Testis (tissue), 5 donors: Measurements from ENCODE around the gene NUBP1. TPM values are rescaled to one million over a fixed set of nuclear protein-coding genes. Genes with fewer than 3 reads are reported as not detected.

Source experiments
- DNase-seq: peaks from one replicate; pipeline ENCODE4 v3.0.0-alpha.2; 2019
- H3K27ac ChIP-seq, 2 donors: fragments of 200-600 bp; sonication (generic); one replicate each; pipeline ENCODE4 v1.5.1; 2019
- H3K27me3 ChIP-seq: fragments of 200-600 bp; sonication (generic); one replicate; pipeline ENCODE4 v1.5.1; 2019
- H3K36me3 ChIP-seq: fragments of 200-600 bp; sonication (generic); one replicate; pipeline ENCODE4 v1.5.1; 2017; ENCODE audit warnings: low read depth; ENCODE audit errors: missing control alignments
- H3K4me1 ChIP-seq: fragments of 200-600 bp; sonication (generic); one replicate; pipeline ENCODE4 v1.5.1; 2019
- H3K4me3 ChIP-seq, 2 donors: fragments of 200-600 bp; sonication (generic); one replicate each; pipeline ENCODE4 v1.5.1; 2017 to 2019
- H3K9me3 ChIP-seq: fragments of 200-600 bp; sonication (generic); one replicate; pipeline ENCODE4 v1.5.1; 2017
- POLR2A ChIP-seq: fragments of 450-650 bp; IDR thresholded peaks from one replicate; pipeline ENCODE4 v1.6.1; 2017; ENCODE audit warnings: antibody characterized with exemption, mild to moderate bottlenecking, moderate library complexity
- WGBS, 2 donors: methylation state at CpG; one replicate each; pipeline ENCODE4 v1.1.5; 2018; 5-methylcytosine and 5-hydroxymethylcytosine counted together
- intact Hi-C: fragments of 100-400 bp; cut with DNase I; formaldehyde crosslinking; loops from one replicate; pipeline ENCODE4 v1.15.1; 2023; ENCODE audit warnings: low total_unique reads
- long read RNA-seq, 2 donors: transcript quantifications; one replicate each; lab custom pipeline, GENCODE V29; 2026
- polyA plus RNA-seq: library from polyadenylated mRNA; stranded (reverse); fragments of 350-450 nt; fragmentation: Illumina TruSeq; extraction: RNeasy Lipid Tissue Mini Kit (QIAGEN cat#74804); gene quantifications from one replicate; pipeline ENCODE4 v1.2.3, GENCODE V29; 2014; ENCODE audit warnings: low read depth, low replicate concordance; ENCODE audit not compliant: insufficient read depth
- total RNA-seq, 2 donors: library from RNA; depleted of rRNA; stranded (reverse); fragments of >200 nt; gene quantifications; one replicate each; pipeline ENCODE4 v1.2.3, GENCODE V29; 2016
- TF ChIP-seq, protein P1 (sequence below), 3 experiments: fragments of 450-650 bp in 2 of 3; fragments of 200-600 bp in 1 of 3; sonication (generic) in 1 of 3; IDR thresholded peaks; one replicate each; pipeline ENCODE4 v1.5.1; 2016 to 2019; ENCODE audit warnings: antibody characterized with exemption in 3 of 3, mild to moderate bottlenecking in 2 of 3, moderate library complexity in 1 of 3

The NUBP1 gene
- 10 to 100 TPM; 23.0 to 33.9 TPM for total RNA-seq
- polyA plus RNA-seq = 41.1 TPM
- long read RNA-seq, donor 1, transcript NUBP1-201 (11 exons, 1,228 nt) = major isoform, 10 of 40 reads
- long read RNA-seq, donor 1, partial matches to known transcripts = 20 of 40 reads
- long read RNA-seq, donor 1, other reads (novel, unspliced or antisense) = 10 of 40 reads
- long read RNA-seq, donor 2, partial matches to known transcripts = 0 of 5 reads
- long read RNA-seq, donor 2, other reads (novel, unspliced or antisense) = 0 of 5 reads

DNA sequence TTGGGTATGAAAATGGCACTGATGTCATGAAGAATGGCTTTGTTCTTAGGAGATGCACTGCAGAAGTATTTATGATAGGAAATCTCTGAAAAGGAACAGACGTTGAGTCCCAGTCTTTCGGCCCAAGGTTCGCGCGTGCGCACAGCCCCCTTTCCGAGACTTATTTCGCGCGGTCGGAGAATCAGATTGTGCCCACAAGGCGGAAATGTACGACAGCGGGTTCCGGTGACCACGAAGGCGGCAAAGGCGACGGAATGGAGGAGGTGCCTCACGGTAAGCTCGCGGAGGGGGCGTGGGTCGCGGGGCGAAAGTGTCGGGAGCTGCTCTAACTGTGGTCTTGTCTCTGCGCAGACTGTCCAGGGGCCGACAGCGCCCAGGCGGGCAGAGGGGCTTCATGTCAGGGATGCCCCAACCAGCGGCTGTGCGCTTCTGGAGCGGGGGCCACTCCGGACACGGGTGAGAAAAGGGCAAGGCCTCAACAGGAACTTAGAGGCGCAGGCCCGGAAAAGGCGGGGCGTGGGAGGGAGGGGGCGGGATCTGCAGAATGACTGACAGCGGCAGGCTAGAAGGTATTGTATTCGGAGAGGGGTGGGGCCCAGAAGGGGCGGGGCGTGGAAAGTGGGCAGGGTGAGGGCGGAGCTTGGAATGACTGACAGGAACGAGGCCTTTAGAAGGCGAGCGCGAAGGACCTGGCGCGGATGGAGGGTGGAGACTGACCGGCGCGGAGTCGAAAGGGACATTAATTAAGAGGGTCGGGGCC is at the start of gene NUBP1:
Gene NUBP1 (plus strand): TSS at position 233 of the 760 bp plus-strand sequence. CDS start 22 bp downstream, at position 255.
- Histone ChIP-seq H3K27me3 (no peaks in the 10 kb centered on the region), H3K36me3 (no peaks in the 10 kb centered on the region), H3K4me1 (peaks cover 4% of the 10 kb centered on the region), H3K27ac (peak within 1 kb of the TSS; percentile 90 to 91), H3K4me3 (peak within 1 kb of the TSS; percentile 62 to 74), H3K9me3 (no peaks in the 10 kb centered on the region)
- DNase-seq = peak; percentile 100
- WGBS, 2 donors = 1% methylated on average over 46 to 57 of the region's 57 CpGs
- TF ChIP-seq, protein P1, sequence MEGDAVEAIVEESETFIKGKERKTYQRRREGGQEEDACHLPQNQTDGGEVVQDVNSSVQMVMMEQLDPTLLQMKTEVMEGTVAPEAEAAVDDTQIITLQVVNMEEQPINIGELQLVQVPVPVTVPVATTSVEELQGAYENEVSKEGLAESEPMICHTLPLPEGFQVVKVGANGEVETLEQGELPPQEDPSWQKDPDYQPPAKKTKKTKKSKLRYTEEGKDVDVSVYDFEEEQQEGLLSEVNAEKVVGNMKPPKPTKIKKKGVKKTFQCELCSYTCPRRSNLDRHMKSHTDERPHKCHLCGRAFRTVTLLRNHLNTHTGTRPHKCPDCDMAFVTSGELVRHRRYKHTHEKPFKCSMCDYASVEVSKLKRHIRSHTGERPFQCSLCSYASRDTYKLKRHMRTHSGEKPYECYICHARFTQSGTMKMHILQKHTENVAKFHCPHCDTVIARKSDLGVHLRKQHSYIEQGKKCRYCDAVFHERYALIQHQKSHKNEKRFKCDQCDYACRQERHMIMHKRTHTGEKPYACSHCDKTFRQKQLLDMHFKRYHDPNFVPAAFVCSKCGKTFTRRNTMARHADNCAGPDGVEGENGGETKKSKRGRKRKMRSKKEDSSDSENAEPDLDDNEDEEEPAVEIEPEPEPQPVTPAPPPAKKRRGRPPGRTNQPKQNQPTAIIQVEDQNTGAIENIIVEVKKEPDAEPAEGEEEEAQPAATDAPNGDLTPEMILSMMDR (IDR thresholded peaks at IDR 0.05) = peak in 1 of 3 experiments; percentile 20
- TF ChIP-seq POLR2A = peak; percentile 68
- intact Hi-C loops = no loop called here

DNA sequence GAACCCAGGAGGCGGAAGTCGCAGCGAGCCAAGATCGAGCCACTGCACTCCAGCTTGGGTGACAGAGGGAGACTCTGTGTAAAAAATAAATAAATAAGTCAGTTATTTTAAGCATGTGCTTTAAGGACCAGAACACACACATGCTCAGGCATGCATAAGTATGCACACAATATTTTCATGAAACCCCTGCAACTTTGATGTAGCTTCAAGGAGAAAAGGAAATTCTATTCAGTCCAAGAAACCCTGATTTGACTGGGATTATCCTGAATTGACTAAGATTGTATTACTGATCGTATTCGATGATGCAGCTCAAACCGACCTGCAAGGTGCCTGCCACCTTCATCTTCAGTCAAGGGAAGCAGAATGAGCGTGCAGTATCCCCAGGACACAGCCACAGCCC is 49.8 kb upstream of the NUBP1 start:
- 95 to 96% methylated on average over 8 of the region's 8 CpGs for WGBS, 2 donors
- Histone ChIP-seq H3K36me3 (no peaks in the 10 kb centered on the region), H3K9me3 (no peaks in the 10 kb centered on the region), H3K27ac (no peak overlapping the region), H3K27me3 (no peaks in the 10 kb centered on the region), H3K4me1 (no peaks in the 10 kb centered on the region), H3K4me3 (no peak overlapping the region)
- TF ChIP-seq POLR2A = no peak
- TF ChIP-seq, protein P1 (IDR thresholded peaks at IDR 0.05) = no peak
- DNase-seq = no peak
- intact Hi-C loops = no loop called here

- 91 to 95% methylated on average over 13 to 21 of the region's 21 CpGs for WGBS, 2 donors
- Histone ChIP-seq H3K27ac (no peak overlapping the region), H3K27me3 (no peaks in the 10 kb centered on the region), H3K9me3 (no peaks in the 10 kb centered on the region), H3K4me3 (no peak overlapping the region), H3K4me1 (no peaks in the 10 kb centered on the region), H3K36me3 (no peaks in the 10 kb centered on the region)
- DNase-seq = no peak
- no peak for TF ChIP-seq POLR2A
- TF ChIP-seq, protein P1 (IDR thresholded peaks at IDR 0.05) = no peak
- intact Hi-C loops = no loop called here
Observed at GRCh38 chr16:10694306-10694705, 49.3 kb upstream of the NUBP1 start.

DNA sequence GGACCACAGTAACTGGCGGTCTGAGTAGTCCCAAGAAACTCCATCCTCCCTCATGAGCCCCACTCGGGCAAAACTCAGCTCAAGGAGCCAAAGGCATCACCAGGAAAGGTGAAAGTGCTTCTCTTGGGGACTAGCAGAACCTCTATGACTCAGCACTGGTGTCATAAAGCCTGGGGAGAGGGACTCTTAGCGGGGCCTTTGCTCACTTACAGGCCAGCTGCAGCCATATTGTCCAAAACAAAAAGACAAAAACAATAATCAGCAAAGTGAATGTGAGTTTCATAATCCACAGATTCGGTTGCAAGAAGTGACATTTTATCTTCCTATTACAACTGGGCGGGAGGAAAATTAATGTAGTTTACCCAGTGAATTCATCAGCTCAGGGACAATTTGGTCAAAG is 48.8 kb upstream of the NUBP1 start, which contains the start of gene TEKT5:
Gene TEKT5 (minus strand): TSS at position 101 of the 400 bp plus-strand sequence. CDS start 57 bp downstream, at position 44.
- no peak for DNase-seq
- Histone ChIP-seq H3K27me3 (no peaks in the 10 kb centered on the region), H3K4me3 (no peak within 1 kb of the TSS), H3K9me3 (no peaks in the 10 kb centered on the region), H3K36me3 (no peaks in the 10 kb centered on the region), H3K4me1 (no peaks in the 10 kb centered on the region), H3K27ac (no peak within 1 kb of the TSS)
- TF ChIP-seq, protein P1 (IDR thresholded peaks at IDR 0.05) = no peak
- no peak for TF ChIP-seq POLR2A
- intact Hi-C loops = no loop called here
- 89 to 92% methylated on average over 5 of the region's 5 CpGs for WGBS, 2 donors
